GM12892 (cell line): Measurements from ENCODE around the gene LRRC4B.

ENCODE experiments used
- DNase-seq: peaks from one replicate; pipeline ENCODE4 v3.0.0; 2011; ENCODE audit not compliant: insufficient read length
- FAIRE-seq: peaks from 2 replicates; lab custom pipeline; 2011; peaks lifted over from hg19 to GRCh38; lab: Jason Lieb, UNC
- POLR2A ChIP-seq: IDR thresholded peaks from 2 replicates; pipeline ENCODE4 v1.6.1; 2011; ENCODE audit warnings: low read depth, low read length, control low read depth
- POLR2AphosphoS5 ChIP-seq: IDR thresholded peaks from 2 replicates; pipeline ENCODE4 v1.6.1; 2011; ENCODE audit warnings: low read depth, low read length, control low read depth
- TAF1 ChIP-seq: IDR thresholded peaks from 2 replicates; pipeline ENCODE4 v1.6.1; 2011; ENCODE audit warnings: low read depth, mild to moderate bottlenecking, control low read depth, low read length, borderline replicate concordance

LRRC4B gene

DNA sequence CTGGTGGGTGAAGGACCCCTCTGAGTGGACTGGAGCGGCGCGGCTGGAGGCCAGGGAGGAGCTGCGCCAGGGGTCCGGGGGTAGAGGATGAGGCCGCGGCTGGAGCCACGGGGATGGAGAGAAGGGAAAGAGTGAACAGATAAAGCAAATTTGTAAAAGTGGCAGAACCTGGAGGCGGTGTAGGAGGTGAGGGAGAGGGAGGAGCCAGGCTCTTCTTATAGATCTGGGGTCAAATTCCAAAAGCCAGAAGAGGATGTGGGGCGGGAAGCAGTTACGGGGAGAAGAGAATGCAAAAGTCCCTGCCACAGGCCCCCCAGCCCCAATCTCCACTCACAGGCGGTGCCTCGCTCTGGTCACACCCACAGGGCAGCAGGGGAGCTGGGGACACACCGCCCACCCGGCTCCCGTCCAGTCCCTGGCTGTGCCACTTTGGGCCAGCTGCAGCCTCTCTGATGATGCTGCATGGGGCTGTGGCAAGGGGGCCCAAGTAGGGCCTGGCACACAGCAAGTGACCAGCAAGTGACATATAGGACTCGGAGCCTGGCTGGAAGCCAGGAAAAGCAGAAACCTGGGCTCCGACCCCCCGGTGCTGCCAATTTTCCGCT lies 11.1 kb downstream of the LRRC4B start:
- TF ChIP-seq POLR2AphosphoS5: no peak
- no peak for TF ChIP-seq TAF1
- TF ChIP-seq POLR2A: no peak
- FAIRE-seq: no peak

DNA sequence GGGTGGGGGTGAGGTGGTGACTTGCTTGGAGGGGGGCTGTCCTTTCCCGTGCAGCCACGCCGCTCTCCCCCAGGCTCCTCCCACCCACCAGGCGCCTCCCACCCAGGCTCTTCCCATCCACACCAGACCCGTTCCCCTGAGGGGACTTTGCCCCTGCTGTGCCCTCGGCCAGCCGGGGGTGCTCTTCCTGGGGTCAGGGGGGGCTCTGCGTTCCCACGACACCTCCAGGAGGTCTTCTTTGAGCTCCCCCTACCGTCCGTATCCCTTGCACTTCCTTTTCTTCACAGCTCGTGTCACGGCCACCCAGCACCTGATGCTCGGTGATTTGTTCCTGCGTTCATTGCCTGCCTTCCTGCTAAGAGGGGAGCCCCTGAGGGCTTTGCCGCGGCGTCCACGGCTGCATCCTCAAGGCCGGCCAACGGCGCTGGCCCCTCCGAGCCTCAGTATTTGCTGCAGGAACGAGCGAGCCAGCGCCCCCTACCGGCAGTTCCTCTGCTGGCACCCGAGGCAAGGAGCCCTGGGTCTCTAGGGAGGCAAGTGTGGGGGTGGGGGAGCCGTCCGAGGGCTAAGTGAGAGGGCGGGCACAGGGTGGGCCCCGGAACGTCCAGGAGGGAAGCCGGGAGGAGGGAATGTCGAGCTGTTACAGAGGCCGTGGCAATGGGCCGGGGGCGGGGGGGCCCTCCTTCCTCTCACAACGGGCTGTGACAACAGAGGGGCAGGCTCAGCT lies 11.8 kb downstream of the LRRC4B start:
- TF ChIP-seq POLR2A (no peak), POLR2AphosphoS5 (no peak), TAF1 (no peak)
- FAIRE-seq: peak; percentile 76
- DNase-seq: peak; percentile 95

More for the DNA sequence above, 11.1 kb downstream of the LRRC4B start:
- no peak for DNase-seq

GRCh38 chr19:50555450-50556281 lies 12.6 kb downstream of the LRRC4B start:
- FAIRE-seq: no peak
- no peak for TF ChIP-seq POLR2AphosphoS5
- TF ChIP-seq TAF1: no peak
- TF ChIP-seq POLR2A: no peak
- DNase-seq: no peak

DNA sequence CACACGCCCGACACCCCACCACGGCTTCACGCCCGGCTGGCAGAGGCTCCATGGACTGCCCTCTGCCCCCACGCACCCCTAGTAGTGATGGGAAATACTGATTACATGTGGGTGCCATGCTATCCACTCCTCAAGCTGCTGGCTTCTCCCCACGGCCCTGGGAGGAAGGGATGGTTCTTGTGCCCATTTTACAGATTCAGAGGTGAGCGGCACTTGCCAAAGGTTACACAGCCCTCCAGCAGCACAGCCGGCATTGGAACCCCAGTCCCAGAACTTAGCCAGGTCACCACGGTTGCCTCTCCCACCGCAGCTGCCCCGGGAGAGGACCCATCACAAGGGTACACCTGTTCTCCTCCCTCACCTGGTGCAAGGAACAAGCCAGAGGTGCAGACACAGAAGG lies 13.2 kb downstream of the LRRC4B start:
- TF ChIP-seq POLR2A (no peak), TAF1 (no peak), POLR2AphosphoS5 (no peak)
- FAIRE-seq (no peak), DNase-seq (no peak)

DNA sequence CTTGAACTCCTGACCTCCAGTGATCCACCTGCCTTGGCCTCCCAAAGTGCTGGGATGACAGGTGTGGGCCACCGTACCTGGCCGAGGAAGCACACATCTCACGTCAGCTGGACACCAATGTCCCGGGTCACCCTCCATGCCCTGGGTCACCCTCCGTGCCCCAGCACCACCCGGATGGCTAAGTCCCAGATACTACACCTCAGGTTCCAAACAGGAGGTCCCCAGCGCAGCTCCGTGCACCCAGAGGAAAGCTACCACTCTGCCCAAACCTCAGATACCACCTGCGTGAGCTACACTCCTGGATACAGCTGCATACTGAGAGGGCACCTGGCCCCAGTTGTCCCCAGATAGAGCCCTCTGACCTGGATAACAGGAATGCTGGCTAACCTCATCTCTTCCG lies 14.0 kb downstream of the LRRC4B start:
- TF ChIP-seq POLR2AphosphoS5 (no peak), TAF1 (no peak), POLR2A (no peak)
- no peak for DNase-seq
- FAIRE-seq: no peak

- DNase-seq: no peak
- FAIRE-seq: no peak
- TF ChIP-seq POLR2A (no peak), TAF1 (no peak), POLR2AphosphoS5 (no peak)
Measured at GRCh38 chr19:50553134-50553703, 15.0 kb downstream of the LRRC4B start.

GRCh38 chr19:50552540-50552939 lies 15.7 kb downstream of the LRRC4B start:
- DNase-seq: no peak
- no peak for FAIRE-seq
- TF ChIP-seq POLR2AphosphoS5 (no peak), POLR2A (no peak), TAF1 (no peak)

DNA sequence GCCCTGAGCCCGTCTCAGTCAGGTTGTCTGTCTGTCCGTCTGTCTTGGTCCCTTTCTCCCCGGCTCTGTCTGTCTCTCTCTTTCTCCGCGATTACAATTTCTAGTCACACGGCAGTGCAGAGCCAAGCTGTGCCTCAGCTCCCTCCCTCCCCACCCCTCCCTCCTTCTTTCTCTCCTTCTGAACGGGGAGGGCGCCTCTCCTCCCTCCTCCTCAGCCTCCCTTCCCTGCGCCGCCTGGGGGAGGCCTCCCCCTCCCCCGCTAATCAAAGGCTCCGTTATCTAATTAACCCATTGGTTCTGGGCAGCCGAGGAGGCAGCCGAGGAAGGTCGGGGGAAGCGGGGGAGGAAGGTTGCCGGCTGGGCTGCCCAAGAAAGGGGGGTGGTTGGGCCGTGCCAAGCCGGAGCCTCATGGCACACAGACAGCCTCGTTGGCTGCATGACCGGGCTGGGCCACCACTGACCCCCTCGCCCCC lies 16.5 kb downstream of the LRRC4B start:
- TF ChIP-seq TAF1 (no peak), POLR2A (no peak), POLR2AphosphoS5 (no peak)
- no peak for FAIRE-seq
- no peak for DNase-seq

- no peak for FAIRE-seq
- DNase-seq: no peak
- TF ChIP-seq POLR2AphosphoS5 (no peak), TAF1 (no peak), POLR2A (no peak)
Measured at GRCh38 chr19:50551034-50551714, 17.1 kb downstream of the LRRC4B start.

DNA sequence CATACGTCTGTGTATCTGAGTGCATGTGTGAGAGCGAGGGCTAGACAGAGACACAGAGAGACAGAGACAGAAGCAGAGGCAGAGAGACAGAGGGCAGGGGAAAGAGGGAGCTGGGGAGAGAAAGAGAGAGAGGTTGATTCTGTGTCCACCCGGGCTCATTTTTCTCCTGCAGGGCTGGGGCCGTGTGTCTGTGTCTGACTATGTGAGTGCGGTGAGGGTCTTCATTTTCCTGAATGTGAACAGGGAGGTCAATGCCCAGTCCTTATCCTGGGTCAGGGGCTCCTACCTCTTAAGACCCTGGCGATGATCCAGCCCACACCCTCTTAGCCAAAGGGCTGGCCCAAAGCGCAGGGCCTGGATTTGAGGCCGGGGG lies 17.7 kb downstream of the LRRC4B start:
- TF ChIP-seq TAF1 (no peak), POLR2AphosphoS5 (no peak), POLR2A (no peak)
- DNase-seq (no peak), FAIRE-seq (no peak)
